K562 (cell line): ENCODE data around the gene AGAP1. TPM values are rescaled to one million over a fixed set of nuclear protein-coding genes. Genes with fewer than 3 reads are reported as not detected.

Experiments used
- AFF1 ChIP-seq, 2 experiments: fragments of 450-650 bp; IDR thresholded peaks; 2 replicates each; pipeline ENCODE4 v1.6.1; 2018; ENCODE audit warnings: mild to moderate bottlenecking in 2 of 2, low read depth in 1 of 2; ENCODE audit not compliant: partially characterized antibody in 2 of 2
- CBFB ChIP-seq: sonication (generic); formaldehyde crosslinking; IDR thresholded peaks from 2 replicates; pipeline ENCODE4 v1.4.0; 2020; ENCODE audit warnings: mild to moderate bottlenecking, missing genetic modification reagents
- CC2D1A ChIP-seq: fragments of 450-650 bp; IDR thresholded peaks from 2 replicates; pipeline ENCODE4 v1.6.1; 2017; ENCODE audit warnings: mild to moderate bottlenecking
- CREB1 ChIP-seq, 2 experiments: sonication (generic) in 1 of 2; formaldehyde crosslinking in 1 of 2; IDR thresholded peaks; 2 replicates each; pipeline versions ENCODE4 v1.6.1 to v1.8.0; 2012 to 2022; ENCODE audit warnings: inconsistent platforms in 1 of 2, mild to moderate bottlenecking in 1 of 2, missing genetic modification reagents in 1 of 2, moderate library complexity in 1 of 2
- FOXM1 ChIP-seq, 2 experiments: fragments of 450-650 bp in 1 of 2; sonication (generic) in 1 of 2; formaldehyde crosslinking in 1 of 2; IDR thresholded peaks; 2 replicates each; pipeline versions ENCODE4 v1.6.1 to v1.9.0; 2017 to 2022; ENCODE audit warnings: low read depth in 2 of 2, mild to moderate bottlenecking in 2 of 2, missing genetic modification reagents in 1 of 2, moderate library complexity in 1 of 2
- HMGN3 ChIP-seq: IDR thresholded peaks from 2 replicates; pipeline ENCODE4 v1.6.1; 2011; ENCODE audit warnings: borderline replicate concordance, low read depth, mild to moderate bottlenecking, mixed read lengths, low read length; ENCODE audit not compliant: insufficient read length; ENCODE audit errors: extremely low read depth
- HOXB6 ChIP-seq: fragments of 250-450 bp; sonication (Bioruptor Pico); IDR thresholded peaks from 2 replicates; pipeline ENCODE4 v1.5.1; 2022; ENCODE audit warnings: mild to moderate bottlenecking, borderline replicate concordance
- MAFF ChIP-seq: IDR thresholded peaks from 2 replicates; pipeline ENCODE4 v1.6.1; 2012; ENCODE audit warnings: low read length, improper control_type of control experiment
- NFIC ChIP-seq: fragments of 450-650 bp; IDR thresholded peaks from 2 replicates; pipeline ENCODE4 v1.6.1; 2017; ENCODE audit warnings: mild to moderate bottlenecking, inconsistent platforms
- ZBTB12 ChIP-seq: fragments of 250-450 bp; sonication (Bioruptor Pico); IDR thresholded peaks from 2 replicates; pipeline ENCODE4 v1.4.0; 2020
- ZMIZ1 ChIP-seq, 2 experiments: fragments of 150-350 bp in 1 of 2; IDR thresholded peaks; 2 replicates each; pipeline ENCODE4 v1.6.1; 2012 to 2016; ENCODE audit warnings: low read depth in 2 of 2, low read length in 2 of 2, mild to moderate bottlenecking in 1 of 2, moderate library complexity in 1 of 2
- ZNF699 ChIP-seq: fragments of 250-450 bp; sonication (Bioruptor Pico); IDR thresholded peaks from 2 replicates; pipeline ENCODE4 v1.8.0; 2021; ENCODE audit warnings: mild to moderate bottlenecking, moderate library complexity; ENCODE audit not compliant: insufficient replicate concordance
- polyA plus RNA-seq, 8 experiments: library from polyadenylated mRNA; depleted of rRNA in 4 of 8; stranded (reverse) in 5 of 8; unstranded in 3 of 8; fragments of >200 nt; fragmentation: Nextera tagmentation in 2 of 8; fragmentation: Illumina TruSeq in 1 of 8; extraction: Ambion mirVana in 2 of 8; extraction: Trizol in 1 of 8; gene quantifications; 2 replicates each; pipeline versions ENCODE4 v1.2.1 to v1.2.3, GENCODE V29; 2011 to 2014; ENCODE audit warnings: inconsistent platforms in 1 of 8, missing spikeins in 1 of 8
- total RNA-seq, 7 experiments: library from RNA; depleted of rRNA in 6 of 7; stranded (reverse); fragments of >200 nt in 6 of 7; fragmentation: Illumina TruSeq in 2 of 7; extraction: Trizol in 2 of 7; gene quantifications; 2 replicates each; pipeline versions ENCODE4 v1.2.1 to v1.2.3, GENCODE V29; 2011 to 2021; ENCODE audit warnings: low replicate concordance in 1 of 7

Gene AGAP1
- total and polyA plus RNA-seq, 9 of the 15 experiments (the other 6 are each of a cell fraction or from before 2014, with no cell fraction given) = 1.3 to 24.0 (median 10.6) TPM

- TF ChIP-seq ZBTB12 (CRISPR knock-in tag) = no peak
- TF ChIP-seq ZMIZ1 (IDR thresholded peaks at IDR 0.05; ENCODE audit: low read depth in 2 of 2, low read length in 2 of 2) = no peak
- no peak for TF ChIP-seq CREB1 (IDR thresholded peaks at IDR 0.05)
- TF ChIP-seq CREB1 (CRISPR knock-in tag; IDR thresholded peaks at IDR 0.05) = no peak
- TF ChIP-seq CBFB (CRISPR knock-in tag) = no peak
- no peak for TF ChIP-seq HMGN3
- no peak for TF ChIP-seq CC2D1A
- no peak for TF ChIP-seq NFIC
- TF ChIP-seq AFF1 (IDR thresholded peaks at IDR 0.05; ENCODE audit: low read depth in 1 of 2, partially characterized antibody in 2 of 2) = no peak
- no peak for TF ChIP-seq FOXM1 (IDR thresholded peaks at IDR 0.05; ENCODE audit: low read depth)
- TF ChIP-seq FOXM1 (CRISPR knock-in tag; IDR thresholded peaks at IDR 0.05; ENCODE audit: low read depth) = no peak
- no peak for TF ChIP-seq ZNF699
- TF ChIP-seq MAFF = no peak
- TF ChIP-seq HOXB6 (CRISPR knock-in tag) = no peak
Measured at GRCh38 chr2:236159778-236160170, 665.9 kb downstream of the AGAP1 start (continued).
